T-helper 17 cell (primary cell): ENCODE results near the gene KRT4. TPM values are rescaled to one million over a fixed set of nuclear protein-coding genes. Genes with fewer than 3 reads are reported as not detected.

ENCODE experiments used
- ATAC-seq: fragments of 150-1000 bp; cut with Tn5 transposase; 2 replicates; pipeline ENCODE4 v1.10.0; 2021; ENCODE audit warnings: mild to moderate bottlenecking, moderate library complexity
- DNase-seq, 3 donors: peaks; one replicate each; pipeline versions ENCODE4 v3.0.0 to v3.0.0-alpha.2; 2020 to 2021
- H3K9me3 ChIP-seq: one replicate; pipeline ENCODE4 v1.7.0; 2013; ENCODE audit warnings: low read length, mild to moderate bottlenecking; ENCODE audit not compliant: control insufficient read depth, poor library complexity, severe bottlenecking
- H3K27ac Mint-ChIP-seq: one replicate; pipeline ENCODE4 v1.8.0; 2022; ENCODE audit warnings: mild to moderate bottlenecking, moderate library complexity, mixed read lengths
- H3K27me3 Mint-ChIP-seq: one replicate; pipeline ENCODE4 v1.8.0; 2022; ENCODE audit warnings: mixed read lengths
- H3K36me3 Mint-ChIP-seq: one replicate; pipeline ENCODE4 v1.8.0; 2022; ENCODE audit warnings: low read depth, mixed read lengths
- H3K4me1 Mint-ChIP-seq: one replicate; pipeline ENCODE4 v1.8.0; 2022; ENCODE audit warnings: mild to moderate bottlenecking, mixed read lengths
- H3K4me3 Mint-ChIP-seq: one replicate; pipeline ENCODE4 v1.8.0; 2022; ENCODE audit warnings: mild to moderate bottlenecking, moderate library complexity, mixed read lengths
- total RNA-seq, 4 donors: library from RNA in 2 of 4; stranded (reverse) in 2 of 4; gene quantifications; one replicate each; pipeline ENCODE4 v1.2.3 and lab custom pipeline; 2022 to 2026

The KRT4 gene
- total RNA-seq, 2 donors from 2014 or later, result not detected

DNA sequence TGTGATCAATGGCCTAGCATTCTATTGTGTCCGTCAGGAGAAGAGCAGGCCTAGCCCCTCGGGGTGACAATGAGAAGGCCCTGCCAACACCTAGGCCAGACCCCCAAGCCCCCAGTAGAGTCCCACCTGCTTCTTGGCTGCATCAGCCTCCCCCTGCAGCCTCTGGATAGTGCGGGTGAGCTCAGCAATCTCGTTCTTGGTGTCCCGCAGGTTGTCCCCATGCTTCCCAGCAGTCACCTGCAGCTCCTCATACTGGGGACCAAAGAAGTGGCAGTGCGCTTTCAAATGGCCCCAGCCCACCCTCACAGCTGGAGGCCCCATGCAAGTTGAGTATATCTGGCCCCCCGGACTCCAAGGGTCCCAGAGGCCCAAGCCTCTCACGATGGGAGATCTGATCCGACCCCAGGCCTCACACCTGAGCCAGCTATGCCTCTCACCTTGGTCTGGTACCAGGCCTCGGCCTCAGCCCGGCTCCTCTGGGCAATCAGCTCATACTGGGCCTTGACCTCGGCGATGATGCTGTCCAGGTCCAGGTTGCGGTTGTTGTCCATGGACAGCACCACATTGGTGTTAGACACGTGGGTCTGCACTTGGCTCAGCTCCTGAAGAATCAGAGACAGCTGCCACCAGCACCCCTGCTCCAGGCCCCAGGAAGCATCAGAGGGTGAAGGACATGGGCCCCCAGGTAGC is 10.0 kb upstream of the KRT4 start:
- H3K4me3 Mint-ChIP-seq, result no peak overlapping the region
- no peaks in the 10 kb centered on the region for H3K36me3 Mint-ChIP-seq
- H3K9me3 ChIP-seq, result no peaks in the 10 kb centered on the region
- no peak overlapping the region for H3K27ac Mint-ChIP-seq
- H3K27me3 Mint-ChIP-seq, result peaks cover 35% of the 10 kb centered on the region
- no peak for ATAC-seq
- H3K4me1 Mint-ChIP-seq, result no peaks in the 10 kb centered on the region
- no peak for DNase-seq

DNA sequence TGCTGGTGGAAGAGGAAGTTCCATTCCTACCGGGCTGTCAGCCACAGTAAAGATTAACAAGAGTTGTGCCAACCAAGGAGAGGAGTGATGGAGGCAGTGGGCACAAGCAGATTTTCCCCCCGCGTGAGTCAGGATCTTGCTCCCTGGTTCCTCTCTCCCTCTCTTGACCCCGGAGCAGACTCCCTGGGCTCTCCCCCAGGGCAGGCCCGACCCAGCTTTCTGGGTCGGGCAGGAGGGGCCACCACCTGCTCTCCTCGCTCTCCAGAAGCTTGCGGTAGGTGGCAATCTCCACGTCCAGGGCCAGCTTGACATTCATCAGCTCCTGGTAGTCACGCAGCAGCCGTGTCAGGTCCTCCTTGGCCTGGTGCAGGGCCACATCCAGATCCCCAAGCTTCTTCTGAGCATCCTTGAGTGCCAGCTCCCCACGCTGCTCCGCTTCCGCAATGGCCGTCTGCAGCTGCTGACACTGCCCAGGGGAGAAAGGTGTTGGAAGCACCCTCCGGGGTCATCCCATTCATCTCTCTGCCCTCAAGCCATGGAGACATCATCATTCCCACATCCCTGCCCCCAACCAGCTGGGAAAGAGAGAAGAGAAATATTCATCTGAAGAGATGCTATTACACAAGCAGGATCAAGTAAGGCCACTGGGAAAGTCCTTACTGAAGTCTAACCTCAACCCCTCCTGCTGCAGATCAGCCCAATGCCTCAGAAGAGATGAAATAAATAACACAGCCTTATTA is 9.0 kb upstream of the KRT4 start:
- peaks cover 44% of the 10 kb centered on the region for H3K27me3 Mint-ChIP-seq
- H3K36me3 Mint-ChIP-seq, result no peaks in the 10 kb centered on the region
- no peaks in the 10 kb centered on the region for H3K9me3 ChIP-seq
- H3K4me3 Mint-ChIP-seq, result no peak overlapping the region
- H3K4me1 Mint-ChIP-seq, result peaks cover 2% of the 10 kb centered on the region
- DNase-seq (no peak), ATAC-seq (no peak)
- H3K27ac Mint-ChIP-seq, result no peak overlapping the region

GRCh38 chr12:52821826-52822660 is 8.1 kb upstream of the KRT4 start:
- peaks cover 3% of the 10 kb centered on the region for H3K4me1 Mint-ChIP-seq
- H3K27ac Mint-ChIP-seq, result no peak overlapping the region
- H3K36me3 Mint-ChIP-seq, result no peaks in the 10 kb centered on the region
- no peak for DNase-seq
- no peaks in the 10 kb centered on the region for H3K9me3 ChIP-seq
- no peak overlapping the region for H3K4me3 Mint-ChIP-seq
- no peak for ATAC-seq
- peaks cover 53% of the 10 kb centered on the region for H3K27me3 Mint-ChIP-seq

- H3K9me3 ChIP-seq, result no peaks in the 10 kb centered on the region
- Mint-ChIP-seq H3K27ac (no peak overlapping the region), H3K4me3 (no peak overlapping the region), H3K27me3 (peaks cover 53% of the 10 kb centered on the region), H3K4me1 (peaks cover 3% of the 10 kb centered on the region), H3K36me3 (no peaks in the 10 kb centered on the region)
- DNase-seq, result no peak
- ATAC-seq, result no peak
Measured at GRCh38 chr12:52821071-52821730, 7.3 kb upstream of the KRT4 start.

DNA sequence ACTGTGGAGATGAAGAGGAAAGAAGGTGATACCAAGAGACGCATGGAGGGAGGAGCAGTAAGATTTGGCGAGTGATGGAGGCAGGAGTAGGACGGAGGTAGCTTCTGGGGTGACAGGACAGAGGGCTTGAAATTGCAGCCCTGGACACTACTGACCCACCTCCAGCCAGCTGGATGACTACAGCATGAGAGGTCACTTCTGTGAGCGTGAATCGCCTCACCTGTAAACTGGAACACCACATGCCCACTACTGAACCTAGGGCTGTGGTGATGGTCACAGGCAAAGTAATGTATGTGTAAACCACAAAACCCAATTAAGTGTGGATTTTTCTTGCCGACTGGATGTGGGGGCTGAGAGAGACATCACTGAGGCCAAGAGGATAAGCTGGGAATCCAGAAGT is 6.6 kb upstream of the KRT4 start:
- no peak for ATAC-seq
- H3K36me3 Mint-ChIP-seq, result no peaks in the 10 kb centered on the region
- DNase-seq, result no peak
- H3K9me3 ChIP-seq, result no peaks in the 10 kb centered on the region
- H3K4me3 Mint-ChIP-seq, result no peak overlapping the region
- H3K27me3 Mint-ChIP-seq, result peaks cover 51% of the 10 kb centered on the region
- H3K4me1 Mint-ChIP-seq, result peaks cover 3% of the 10 kb centered on the region
- H3K27ac Mint-ChIP-seq, result no peak overlapping the region

DNA sequence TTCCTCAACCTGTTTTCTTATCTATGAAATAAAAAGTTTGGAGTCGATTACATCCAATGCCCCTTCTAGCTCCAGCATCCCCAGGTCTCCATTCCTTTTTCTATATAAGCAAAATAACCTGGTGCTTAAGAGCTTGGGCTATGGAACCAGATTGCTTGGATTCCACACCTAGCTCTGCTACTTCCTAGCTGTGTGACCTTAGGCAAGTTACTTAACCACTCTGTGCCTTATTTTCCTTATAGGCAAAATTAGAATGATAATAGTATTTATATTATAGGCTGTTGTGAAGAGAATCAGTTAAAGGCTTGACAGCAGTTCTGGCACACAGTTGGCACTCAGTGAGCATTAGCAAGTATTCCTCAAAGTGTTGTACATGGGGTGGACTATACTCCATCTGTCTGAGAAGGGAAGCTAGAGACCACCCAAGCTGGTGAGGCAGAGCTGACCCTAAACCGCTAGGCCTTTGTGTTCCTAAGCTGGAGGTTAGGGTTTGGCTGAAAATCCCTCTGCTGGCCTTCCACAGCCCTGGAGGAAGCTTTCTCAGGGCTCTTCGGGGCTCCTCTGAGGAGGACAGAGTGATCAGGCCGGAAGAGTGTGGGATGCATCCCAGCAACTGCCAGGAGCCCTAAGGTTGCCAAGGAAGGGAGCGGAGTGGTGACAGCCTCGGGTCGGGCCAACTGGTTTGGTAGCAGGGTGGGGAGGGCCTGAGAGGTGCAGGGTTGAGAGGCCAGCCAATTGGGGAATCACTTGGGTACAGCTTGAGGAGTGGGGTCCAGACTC is 6.0 kb upstream of the KRT4 start:
- no peak for ATAC-seq

GRCh38 chr12:52818887-52819420 is 5.0 kb upstream of the KRT4 start:
- peaks cover 3% of the 10 kb centered on the region for H3K4me1 Mint-ChIP-seq
- H3K36me3 Mint-ChIP-seq, result no peaks in the 10 kb centered on the region
- H3K27ac Mint-ChIP-seq, result no peak overlapping the region
- DNase-seq (no peak), ATAC-seq (no peak)
- no peaks in the 10 kb centered on the region for H3K9me3 ChIP-seq
- H3K4me3 Mint-ChIP-seq, result no peak overlapping the region
- H3K27me3 Mint-ChIP-seq, result peaks cover 51% of the 10 kb centered on the region

More for the DNA sequence above, 6.0 kb upstream of the KRT4 start:
- H3K27ac Mint-ChIP-seq, result peak overlapping the region; percentile 65
- peaks cover 46% of the 10 kb centered on the region for H3K27me3 Mint-ChIP-seq
- no peak for DNase-seq
- no peaks in the 10 kb centered on the region for H3K36me3 Mint-ChIP-seq
- no peaks in the 10 kb centered on the region for H3K9me3 ChIP-seq
- H3K4me3 Mint-ChIP-seq, result no peak overlapping the region
- H3K4me1 Mint-ChIP-seq, result peaks cover 3% of the 10 kb centered on the region

- Mint-ChIP-seq H3K27me3 (peaks cover 51% of the 10 kb centered on the region), H3K4me1 (peaks cover 3% of the 10 kb centered on the region), H3K36me3 (no peaks in the 10 kb centered on the region), H3K4me3 (no peak overlapping the region), H3K27ac (no peak overlapping the region)
- ATAC-seq (no peak), DNase-seq (no peak)
- no peaks in the 10 kb centered on the region for H3K9me3 ChIP-seq
Measured at GRCh38 chr12:52818388-52818787, 4.5 kb upstream of the KRT4 start.

GRCh38 chr12:52817699-52818238 is 3.9 kb upstream of the KRT4 start:
- Mint-ChIP-seq H3K4me1 (peaks cover 3% of the 10 kb centered on the region), H3K4me3 (no peak overlapping the region), H3K27ac (no peak overlapping the region), H3K27me3 (peaks cover 45% of the 10 kb centered on the region), H3K36me3 (no peaks in the 10 kb centered on the region)
- DNase-seq, result no peak
- no peak for ATAC-seq
- no peaks in the 10 kb centered on the region for H3K9me3 ChIP-seq

GRCh38 chr12:52817003-52817698 is 3.2 kb upstream of the KRT4 start:
- H3K4me1 Mint-ChIP-seq, result peaks cover 3% of the 10 kb centered on the region
- no peaks in the 10 kb centered on the region for H3K9me3 ChIP-seq
- no peaks in the 10 kb centered on the region for H3K36me3 Mint-ChIP-seq
- ATAC-seq (no peak), DNase-seq (no peak)
- no peak overlapping the region for H3K4me3 Mint-ChIP-seq
- no peak overlapping the region for H3K27ac Mint-ChIP-seq
- H3K27me3 Mint-ChIP-seq, result peaks cover 42% of the 10 kb centered on the region

DNA sequence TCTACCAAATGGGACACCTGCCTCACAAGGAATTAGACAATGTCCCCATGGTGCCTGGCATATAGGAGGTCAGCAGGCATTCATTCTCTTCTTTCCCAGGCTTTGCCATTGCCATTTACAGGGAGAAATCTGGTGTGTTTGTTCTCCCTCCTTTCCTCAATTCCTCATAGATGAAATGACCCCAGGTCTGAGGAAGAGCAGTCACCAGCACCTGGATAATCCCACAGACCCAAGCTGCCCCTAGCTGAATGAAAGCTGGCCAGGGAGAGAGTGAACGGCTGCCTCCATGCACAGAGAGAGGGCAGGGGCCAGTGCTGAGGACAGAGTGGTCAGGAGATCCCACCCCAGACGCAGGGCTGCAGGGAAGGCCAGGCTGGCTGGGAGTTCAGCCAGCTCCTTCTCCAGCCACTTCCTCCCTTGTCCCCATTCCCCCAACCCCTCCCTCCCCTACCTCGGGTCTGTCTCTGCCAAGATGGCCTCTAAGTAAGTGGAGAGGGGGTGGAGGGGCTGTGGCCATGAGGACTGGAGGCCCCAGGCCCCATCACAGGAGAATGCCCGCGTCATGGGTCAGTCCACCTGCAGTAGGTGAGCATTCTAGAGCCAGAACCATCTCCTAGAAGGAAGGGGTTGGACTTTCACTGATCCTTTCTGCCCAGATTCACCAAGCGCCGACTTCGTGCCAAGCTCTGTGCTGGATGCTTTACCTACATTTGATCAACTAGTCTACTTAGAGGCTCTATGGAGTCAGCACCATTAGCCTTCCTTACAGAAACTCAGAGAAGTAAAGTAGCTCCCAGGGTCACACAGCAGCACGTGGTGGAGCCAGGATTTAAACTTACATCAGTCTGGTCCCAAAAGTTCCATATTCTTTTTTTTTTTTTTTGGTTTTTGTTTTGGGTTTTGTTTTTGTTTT is 2.0 kb upstream of the KRT4 start:
- peaks cover 42% of the 10 kb centered on the region for H3K27me3 Mint-ChIP-seq
- H3K36me3 Mint-ChIP-seq, result no peaks in the 10 kb centered on the region
- H3K4me3 Mint-ChIP-seq, result no peak overlapping the region
- H3K27ac Mint-ChIP-seq, result no peak overlapping the region
- H3K4me1 Mint-ChIP-seq, result peaks cover 3% of the 10 kb centered on the region
- ATAC-seq, result no peak
- no peak for DNase-seq
- no peaks in the 10 kb centered on the region for H3K9me3 ChIP-seq
